ENCODE measurements around the gene TRAK1. TPM values are rescaled to one million over a fixed set of nuclear protein-coding genes. Genes with fewer than 3 reads are reported as not detected.

TRAK1 gene
- total and polyA plus RNA-seq, 2 experiments from 2014 or later: 19.0 to 28.8 TPM

- no peak for DNase-seq (ENCODE audit: low spot score)
- H3K27me3 ChIP-seq: no peaks in the 10 kb centered on the region
- 90% methylated on average over 4 of the region's 4 CpGs for WGBS (ENCODE audit: low lambda C conversion rate, missing lambda C conversion rate)
- H3K36me3 ChIP-seq (replicated peaks; ENCODE audit: insufficient read depth, low read depth): no peaks in the 10 kb centered on the region
- no peaks in the 10 kb centered on the region for H3K9me2 ChIP-seq (replicated peaks; ENCODE audit: insufficient read depth)
- H3K4me3 ChIP-seq: no peak overlapping the region
- no peaks in the 10 kb centered on the region for H3K79me2 ChIP-seq
- no peaks in the 10 kb centered on the region for H4K20me1 ChIP-seq (ENCODE audit: insufficient read depth, poor library complexity, severe bottlenecking)
- H2AFZ ChIP-seq: no peak overlapping the region
- H3K4me2 ChIP-seq: no peak overlapping the region
- no peaks in the 10 kb centered on the region for H3K9me3 ChIP-seq (ENCODE audit: low read depth)
- TF ChIP-seq EZH2 (IDR thresholded peaks at IDR 0.05; ENCODE audit: borderline replicate concordance) (no peak), CTCF (IDR thresholded peaks at IDR 0.05; ENCODE audit: poor library complexity) (no peak), EZH2phosphoT487 (IDR thresholded peaks at IDR 0.05; ENCODE audit: low read depth, severe bottlenecking, unreplicated experiment) (no peak)
- H3K27ac ChIP-seq: no peak overlapping the region
- peaks cover 3% of the 10 kb centered on the region for H3K4me1 ChIP-seq (ENCODE audit: insufficient read depth)
Measured at GRCh38 chr3:42216302-42216701, 125.1 kb downstream of the TRAK1 start.

- no peak overlapping the region for H3K27ac ChIP-seq
- H3K9me2 ChIP-seq (replicated peaks; ENCODE audit: insufficient read depth): no peaks in the 10 kb centered on the region
- H3K79me2 ChIP-seq: no peaks in the 10 kb centered on the region
- WGBS (ENCODE audit: low lambda C conversion rate, missing lambda C conversion rate): 64% methylated on average over 5 of the region's 5 CpGs
- no peaks in the 10 kb centered on the region for H3K9me3 ChIP-seq (ENCODE audit: low read depth)
- H2AFZ ChIP-seq: no peak overlapping the region
- TF ChIP-seq EZH2phosphoT487 (IDR thresholded peaks at IDR 0.05; ENCODE audit: low read depth, severe bottlenecking, unreplicated experiment) (no peak), EZH2 (IDR thresholded peaks at IDR 0.05; ENCODE audit: borderline replicate concordance) (no peak), CTCF (IDR thresholded peaks at IDR 0.05; ENCODE audit: poor library complexity) (no peak)
- no peaks in the 10 kb centered on the region for H4K20me1 ChIP-seq (ENCODE audit: insufficient read depth, poor library complexity, severe bottlenecking)
- H3K4me3 ChIP-seq: no peak overlapping the region
- no peak overlapping the region for H3K4me2 ChIP-seq
- no peaks in the 10 kb centered on the region for H3K36me3 ChIP-seq (replicated peaks; ENCODE audit: insufficient read depth, low read depth)
- H3K4me1 ChIP-seq (ENCODE audit: insufficient read depth): peaks cover 3% of the 10 kb centered on the region
- no peak for DNase-seq (ENCODE audit: low spot score)
- no peaks in the 10 kb centered on the region for H3K27me3 ChIP-seq
Measured at GRCh38 chr3:42216931-42217333, 125.8 kb downstream of the TRAK1 start.

GRCh38 chr3:42220436-42221121, 129.4 kb downstream of the TRAK1 start:
- Histone ChIP-seq H3K9me2 (replicated peaks; ENCODE audit: insufficient read depth) (no peaks in the 10 kb centered on the region), H3K27me3 (no peaks in the 10 kb centered on the region), H3K4me3 (no peak overlapping the region), H4K20me1 (ENCODE audit: insufficient read depth, poor library complexity, severe bottlenecking) (no peaks in the 10 kb centered on the region), H3K79me2 (no peaks in the 10 kb centered on the region), H2AFZ (no peak overlapping the region), H3K27ac (no peak overlapping the region), H3K36me3 (replicated peaks; ENCODE audit: insufficient read depth, low read depth) (no peaks in the 10 kb centered on the region), H3K4me2 (no peak overlapping the region), H3K4me1 (ENCODE audit: insufficient read depth) (peaks cover 3% of the 10 kb centered on the region), H3K9me3 (ENCODE audit: low read depth) (no peaks in the 10 kb centered on the region)
- DNase-seq (ENCODE audit: low spot score): no peak
- WGBS (ENCODE audit: low lambda C conversion rate, missing lambda C conversion rate): 97% methylated on average over 16 of the region's 17 CpGs
- TF ChIP-seq CTCF (IDR thresholded peaks at IDR 0.05; ENCODE audit: poor library complexity) (no peak), EZH2phosphoT487 (IDR thresholded peaks at IDR 0.05; ENCODE audit: low read depth, severe bottlenecking, unreplicated experiment) (no peak), EZH2 (IDR thresholded peaks at IDR 0.05; ENCODE audit: borderline replicate concordance) (no peak)
